HG03521 (cell line): ENCODE measurements around the gene NUDT4.

Source experiments
- ATAC-seq: cut with Tn5 transposase; IDR thresholded peaks from one replicate; pipeline ENCODE4 v1.9.1; 2021; ENCODE audit warnings: mild to moderate bottlenecking, moderate library complexity; ENCODE audit not compliant: unreplicated experiment

NUDT4 gene

DNA sequence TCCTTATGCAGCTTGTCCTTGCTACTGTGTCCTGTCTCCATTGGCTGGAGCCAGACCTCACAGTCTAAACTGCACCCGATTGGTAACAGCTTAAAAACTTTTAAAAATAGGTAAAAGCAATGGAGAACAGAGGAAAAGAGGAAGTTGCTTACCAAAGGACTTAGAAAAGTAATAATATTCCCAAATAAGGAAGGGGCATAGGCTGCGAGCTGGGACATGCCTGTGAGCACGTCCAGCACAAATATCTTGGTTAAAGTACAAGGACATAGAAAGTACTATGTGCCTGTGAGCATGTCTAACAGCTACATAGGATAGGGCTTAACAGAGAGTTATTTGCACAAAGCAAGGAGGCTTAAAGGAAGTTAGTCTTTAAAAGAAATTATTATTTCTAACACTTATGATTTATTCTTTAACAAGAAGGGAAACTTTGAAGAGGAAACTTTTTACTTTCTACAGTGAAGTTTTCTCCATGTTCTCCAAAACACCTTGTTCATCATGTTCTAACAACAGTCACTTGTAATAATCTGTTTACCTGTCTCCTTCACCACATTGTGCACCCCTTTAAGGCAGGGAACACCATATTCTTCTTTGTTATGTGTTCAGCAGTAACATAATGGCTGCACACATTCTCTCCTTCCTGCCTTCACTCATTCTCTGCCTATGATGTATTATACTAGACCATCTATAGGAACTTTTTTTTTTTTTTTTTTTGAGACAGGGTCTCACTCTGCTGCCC, 73.9 kb downstream of the NUDT4 start:
- no peak for ATAC-seq

- ATAC-seq: no peak
Observed at GRCh38 chr12:93453633-93454032, 75.9 kb downstream of the NUDT4 start.

DNA sequence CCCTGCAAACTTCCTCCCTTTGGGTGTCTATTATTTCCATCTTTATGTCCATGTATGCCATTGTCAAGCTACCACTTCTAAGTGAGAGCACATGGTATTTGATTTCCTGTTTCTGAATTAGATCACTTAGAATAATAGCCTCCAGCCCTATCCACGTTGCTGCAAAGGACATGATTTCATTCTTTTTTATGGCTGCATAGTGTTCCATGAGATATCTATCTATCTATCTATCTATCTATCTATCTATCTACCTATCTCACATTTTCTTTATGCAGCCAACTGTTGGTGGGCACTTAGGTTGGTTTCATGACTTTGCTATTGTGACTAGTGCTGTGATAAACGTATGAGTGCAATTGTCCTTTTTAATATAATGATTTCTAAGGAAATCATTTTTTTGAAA, 78.4 kb downstream of the NUDT4 start:
- no peak for ATAC-seq
